Fibroblast of lung (primary cell): Measurements from ENCODE around the gene HNRNPA2B1. TPM values are rescaled to one million over a fixed set of nuclear protein-coding genes. Genes with fewer than 3 reads are reported as not detected.

Experiments used
- DNase-seq, 2 donors: peaks; one replicate each; pipeline versions ENCODE4 v3.0.0 to v3.0.0-alpha.2; 2010; ENCODE audit warnings: low read depth in 2 of 2
- H2AFZ ChIP-seq: 2 replicates; pipeline ENCODE4 v1.5.1; 2012; ENCODE audit warnings: low read length, control low read depth, inconsistent platforms
- H3K27ac ChIP-seq: 2 replicates; pipeline ENCODE4 v1.5.1; 2011; ENCODE audit warnings: low read length, control low read depth; ENCODE audit not compliant: insufficient read depth
- H3K27me3 ChIP-seq: 2 replicates; pipeline ENCODE4 v1.5.1; 2011; ENCODE audit warnings: mild to moderate bottlenecking, low read length; ENCODE audit not compliant: control insufficient read depth, insufficient read depth
- H3K36me3 ChIP-seq: 2 replicates; pipeline ENCODE4 v1.5.1; 2011; ENCODE audit warnings: low read length; ENCODE audit not compliant: control insufficient read depth, insufficient read depth
- H3K4me1 ChIP-seq: 2 replicates; pipeline ENCODE4 v1.5.1; 2011; ENCODE audit warnings: low read length; ENCODE audit not compliant: control insufficient read depth, insufficient read depth; ENCODE audit errors: extremely low read depth
- H3K4me2 ChIP-seq: 2 replicates; pipeline ENCODE4 v1.5.1; 2011; ENCODE audit warnings: low read length, control low read depth; ENCODE audit not compliant: insufficient read depth; ENCODE audit errors: extremely low read depth
- H3K4me3 ChIP-seq, 4 experiments: fragments of 200-600 bp in 1 of 4; sonication (generic) in 1 of 4; replicated peaks in 1 of 4; 2 replicates each; pipeline ENCODE4 v1.5.1; 2011 to 2016; ENCODE audit warnings: low read length in 4 of 4, low read depth in 3 of 4, mild to moderate bottlenecking in 3 of 4, control low read depth in 2 of 4, inconsistent platforms in 1 of 4, mixed read lengths in 1 of 4; ENCODE audit not compliant: insufficient read depth in 1 of 4; ENCODE audit errors: control extremely low read depth in 1 of 4
- H3K79me2 ChIP-seq: 2 replicates; pipeline ENCODE4 v1.5.1; 2012; ENCODE audit warnings: mild to moderate bottlenecking, low read length, inconsistent platforms; ENCODE audit not compliant: control insufficient read depth, insufficient read depth
- H3K9ac ChIP-seq: 2 replicates; pipeline ENCODE4 v1.5.1; 2011; ENCODE audit warnings: mild to moderate bottlenecking, low read length, control low read depth; ENCODE audit not compliant: insufficient read depth
- H3K9me3 ChIP-seq: 2 replicates; pipeline ENCODE4 v1.5.1; 2012; ENCODE audit warnings: low read depth, low read length; ENCODE audit not compliant: control insufficient read depth, insufficient read depth
- H4K20me1 ChIP-seq: 2 replicates; pipeline ENCODE4 v1.5.1; 2011; ENCODE audit warnings: low read length; ENCODE audit not compliant: control insufficient read depth, insufficient read depth; ENCODE audit errors: extremely low read depth
- EZH2 ChIP-seq: IDR thresholded peaks from 2 replicates; pipeline ENCODE4 v1.5.1; 2012; ENCODE audit warnings: low read length, control low read depth, mild to moderate bottlenecking; ENCODE audit errors: missing control alignments
- polyA plus RNA-seq, 2 donors: library from polyadenylated mRNA; depleted of rRNA in 1 of 2; stranded (reverse) in 1 of 2; unstranded in 1 of 2; fragments of >200 nt; gene quantifications; 2 replicates each; pipeline ENCODE4 v1.2.1, GENCODE V29; 2011 to 2012; ENCODE audit warnings: missing spikeins in 1 of 2
- total RNA-seq: library from RNA; depleted of rRNA; stranded (reverse); fragments of >200 nt; gene quantifications from 2 replicates; pipeline ENCODE4 v1.2.1, GENCODE V29; 2014
- TF ChIP-seq, protein P1 (sequence below), 2 donors: IDR thresholded peaks in 1 of 2; conservative IDR thresholded peaks in 1 of 2; 1 replicate in 1 of 2; 2 replicates in 1 of 2; pipeline ENCODE4 v1.5.1; 2011 to 2012; ENCODE audit warnings: low read length in 2 of 2, control low read depth in 1 of 2, inconsistent platforms in 1 of 2, low read depth in 1 of 2, mild to moderate bottlenecking in 1 of 2

The HNRNPA2B1 gene
- total and polyA plus RNA-seq, 2 donors (not counting 1 experiment from before 2014, with no cell fraction given), result 82.1 to 428 TPM

DNA sequence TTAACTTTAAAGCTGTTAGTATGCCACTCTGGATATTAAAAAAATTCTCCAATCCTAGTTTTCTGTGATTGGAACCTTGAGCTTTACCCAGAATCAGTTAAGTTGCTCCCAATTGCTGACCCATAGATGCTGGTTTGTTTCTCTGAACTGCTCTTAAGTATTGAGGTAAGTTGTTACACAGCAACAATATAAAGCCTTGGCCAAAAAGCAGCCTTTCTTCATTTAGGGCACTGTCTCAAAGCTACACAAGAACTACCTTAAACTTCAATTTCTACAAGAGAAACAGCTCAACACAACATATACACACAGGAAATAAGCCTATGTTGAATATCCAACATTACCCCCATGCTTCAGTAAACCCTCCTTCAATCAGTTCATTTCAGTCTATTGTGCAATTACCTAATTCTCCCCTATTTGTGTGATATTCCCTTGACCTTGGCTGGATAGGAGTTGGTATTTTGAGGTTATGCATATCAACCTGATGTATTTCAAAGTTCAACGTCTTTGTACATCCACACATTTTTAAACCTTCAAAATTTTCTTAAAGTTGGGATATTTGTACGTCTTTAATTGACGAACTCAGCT lies 11.5 kb downstream of the HNRNPA2B1 start:
- Histone ChIP-seq H3K27me3 (no peaks in the 10 kb centered on the region), H3K4me2 (no peak overlapping the region), H4K20me1 (peaks cover 3% of the 10 kb centered on the region), H3K27ac (no peak overlapping the region), H3K4me3 (no peak overlapping the region), H3K36me3 (peaks cover 14% of the 10 kb centered on the region), H3K9me3 (no peaks in the 10 kb centered on the region), H2AFZ (no peak overlapping the region), H3K9ac (no peak overlapping the region), H3K4me1 (no peaks in the 10 kb centered on the region), H3K79me2 (peaks cover 24% of the 10 kb centered on the region)
- no peak for TF ChIP-seq EZH2
- TF ChIP-seq, protein P1, sequence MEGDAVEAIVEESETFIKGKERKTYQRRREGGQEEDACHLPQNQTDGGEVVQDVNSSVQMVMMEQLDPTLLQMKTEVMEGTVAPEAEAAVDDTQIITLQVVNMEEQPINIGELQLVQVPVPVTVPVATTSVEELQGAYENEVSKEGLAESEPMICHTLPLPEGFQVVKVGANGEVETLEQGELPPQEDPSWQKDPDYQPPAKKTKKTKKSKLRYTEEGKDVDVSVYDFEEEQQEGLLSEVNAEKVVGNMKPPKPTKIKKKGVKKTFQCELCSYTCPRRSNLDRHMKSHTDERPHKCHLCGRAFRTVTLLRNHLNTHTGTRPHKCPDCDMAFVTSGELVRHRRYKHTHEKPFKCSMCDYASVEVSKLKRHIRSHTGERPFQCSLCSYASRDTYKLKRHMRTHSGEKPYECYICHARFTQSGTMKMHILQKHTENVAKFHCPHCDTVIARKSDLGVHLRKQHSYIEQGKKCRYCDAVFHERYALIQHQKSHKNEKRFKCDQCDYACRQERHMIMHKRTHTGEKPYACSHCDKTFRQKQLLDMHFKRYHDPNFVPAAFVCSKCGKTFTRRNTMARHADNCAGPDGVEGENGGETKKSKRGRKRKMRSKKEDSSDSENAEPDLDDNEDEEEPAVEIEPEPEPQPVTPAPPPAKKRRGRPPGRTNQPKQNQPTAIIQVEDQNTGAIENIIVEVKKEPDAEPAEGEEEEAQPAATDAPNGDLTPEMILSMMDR (conservative IDR thresholded peaks at IDR 0.05 in 1 of 2, IDR thresholded peaks at IDR 0.05 in 1 of 2; ENCODE audit: low read depth in 1 of 2, low read length in 2 of 2), result no peak
- DNase-seq, result no peak

DNA sequence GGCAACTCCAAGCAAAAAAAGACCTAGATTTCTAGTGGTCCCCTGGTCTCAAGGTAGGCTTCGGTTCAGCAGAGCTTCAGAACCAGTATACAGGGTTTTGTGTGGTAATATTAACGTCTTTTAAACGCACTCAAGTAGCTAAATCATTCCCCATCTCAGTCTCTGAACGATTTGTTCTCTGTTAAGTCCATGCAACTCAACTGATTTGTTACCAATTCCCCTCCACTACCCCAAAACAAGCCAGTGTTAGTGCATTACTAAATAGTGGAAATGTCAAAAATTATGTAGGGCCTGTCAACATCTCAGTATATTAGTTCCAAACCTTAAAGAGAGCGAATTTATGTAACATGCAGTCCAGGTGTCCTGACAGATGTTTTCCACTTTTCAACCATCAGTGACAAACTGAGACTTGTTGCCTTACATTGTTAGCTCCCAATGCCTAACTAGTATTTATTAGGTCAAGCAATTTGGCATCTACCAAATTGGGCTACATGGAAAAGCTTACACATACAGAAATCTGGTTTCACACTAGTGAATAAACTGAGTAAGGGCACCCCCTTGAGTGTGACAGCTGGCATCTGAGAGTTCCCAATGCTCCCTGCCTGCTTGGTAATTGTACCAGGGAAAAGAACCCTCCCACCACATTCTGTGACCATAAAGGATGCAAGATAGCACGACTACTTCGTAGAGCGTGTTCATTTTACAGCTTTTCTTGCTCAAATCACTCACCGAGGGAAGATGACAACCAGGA lies 12.2 kb downstream of the HNRNPA2B1 start:
- Histone ChIP-seq H3K27me3 (no peaks in the 10 kb centered on the region), H3K4me3 (no peak overlapping the region), H3K79me2 (peaks cover 18% of the 10 kb centered on the region), H3K9me3 (no peaks in the 10 kb centered on the region), H3K9ac (no peak overlapping the region), H4K20me1 (peaks cover 3% of the 10 kb centered on the region), H3K4me2 (no peak overlapping the region), H2AFZ (no peak overlapping the region), H3K36me3 (peaks cover 14% of the 10 kb centered on the region), H3K27ac (no peak overlapping the region), H3K4me1 (no peaks in the 10 kb centered on the region)
- no peak for DNase-seq
- TF ChIP-seq EZH2, result no peak
- TF ChIP-seq, protein P1 (conservative IDR thresholded peaks at IDR 0.05 in 1 of 2, IDR thresholded peaks at IDR 0.05 in 1 of 2; ENCODE audit: low read depth in 1 of 2, low read length in 2 of 2), result no peak

DNA sequence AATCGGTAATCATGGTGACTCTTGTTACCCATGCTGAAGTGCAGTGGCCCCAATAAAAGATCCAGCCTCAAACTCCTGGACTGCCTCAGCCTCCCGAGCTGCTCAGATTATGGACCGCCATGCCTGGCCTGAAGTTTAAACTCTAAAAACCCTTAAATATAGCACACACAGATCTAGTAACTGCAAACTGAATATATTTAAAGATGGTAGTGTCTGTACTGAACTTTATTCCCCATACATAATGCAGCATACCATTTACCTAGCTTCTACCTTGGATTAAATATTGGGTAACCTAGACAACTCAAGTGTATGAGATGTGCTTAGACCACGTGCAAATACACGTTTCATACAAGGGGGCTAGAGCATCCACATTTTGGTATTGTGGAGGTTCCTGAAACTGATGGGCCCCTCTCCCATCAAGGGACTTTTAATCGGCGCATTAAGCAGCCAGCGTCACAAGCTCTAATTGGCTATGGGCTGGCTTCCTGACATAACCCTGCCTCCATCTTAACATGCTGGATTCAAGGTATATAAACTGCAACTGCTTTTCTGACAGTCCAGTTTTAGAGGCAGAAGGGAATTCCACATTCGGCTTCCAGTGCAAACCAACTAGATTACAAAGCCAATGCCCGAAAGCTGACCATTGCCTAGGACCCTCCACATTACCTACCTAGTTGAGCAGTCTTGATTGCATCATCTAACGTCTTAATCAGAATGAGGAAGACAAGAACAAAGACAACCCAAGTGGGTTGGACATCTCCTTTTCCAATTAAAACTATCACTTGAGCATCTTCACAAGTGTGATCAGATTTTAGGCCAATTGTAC lies 13.0 kb downstream of the HNRNPA2B1 start:
- H4K20me1 ChIP-seq, result peaks cover 3% of the 10 kb centered on the region
- H3K9me3 ChIP-seq, result no peaks in the 10 kb centered on the region
- no peak overlapping the region for H2AFZ ChIP-seq
- no peak overlapping the region for H3K9ac ChIP-seq
- H3K4me1 ChIP-seq, result no peaks in the 10 kb centered on the region
- DNase-seq, result no peak
- TF ChIP-seq, protein P1 (conservative IDR thresholded peaks at IDR 0.05 in 1 of 2, IDR thresholded peaks at IDR 0.05 in 1 of 2; ENCODE audit: low read depth in 1 of 2, low read length in 2 of 2), result no peak
- TF ChIP-seq EZH2, result no peak
- no peak overlapping the region for H3K27ac ChIP-seq
- peaks cover 10% of the 10 kb centered on the region for H3K79me2 ChIP-seq
- peaks cover 12% of the 10 kb centered on the region for H3K36me3 ChIP-seq
- H3K4me2 ChIP-seq, result no peak overlapping the region
- no peak overlapping the region for H3K4me3 ChIP-seq
- H3K27me3 ChIP-seq, result no peaks in the 10 kb centered on the region
